ENCODE data around the gene COL27A1.

DNA sequence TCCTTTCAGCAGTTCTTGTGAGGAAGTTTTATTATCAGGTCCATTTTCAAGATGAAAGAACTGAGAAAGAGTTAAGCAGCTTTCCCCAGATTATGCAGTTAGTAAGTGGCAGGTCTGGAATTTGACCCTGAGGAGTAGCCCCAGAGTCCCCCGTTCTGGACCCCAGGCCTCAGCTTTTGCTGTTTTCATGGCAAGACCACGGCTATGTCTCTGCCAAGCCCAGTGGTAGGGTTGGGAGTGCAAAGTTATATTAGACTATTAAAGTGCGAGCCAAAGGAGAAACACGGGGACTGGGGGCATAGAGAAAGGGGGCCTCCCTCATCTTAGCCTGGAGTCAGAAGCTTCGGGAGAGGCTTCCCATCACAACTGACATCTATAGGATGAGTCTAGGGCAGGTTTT lies 148.2 kb downstream of the COL27A1 start:
- TF ChIP-seq YY1 (IDR thresholded peaks at IDR 0.05; ENCODE audit: insufficient read depth, insufficient read length) = no peak
- no peak for TF ChIP-seq ZNF274 (IDR thresholded peaks at IDR 0.05; ENCODE audit: low read depth, low read length)
- TF ChIP-seq SUZ12 (IDR thresholded peaks at IDR 0.05; ENCODE audit: extremely low read depth, insufficient read depth, insufficient read length) = no peak

All from NT2/D1 (cell line).